SJCRH30 (cell line): Measurements from ENCODE around the gene LMF1. TPM values are rescaled to one million over a fixed set of nuclear protein-coding genes. Genes with fewer than 3 reads are reported as not detected.

Source experiments
- DNase-seq, 2 experiments: peaks; one replicate each; pipeline ENCODE4 v3.0.0-alpha.2; 2015 to 2020
- H3K27ac ChIP-seq: fragments of 250-450 bp; sonication (Bioruptor Pico); 2 replicates; pipeline ENCODE4 v1.5.1; 2020; ENCODE audit warnings: mild to moderate bottlenecking, moderate library complexity
- H3K27me3 ChIP-seq: fragments of 250-450 bp; sonication (Bioruptor Pico); 2 replicates; pipeline ENCODE4 v1.5.1; 2020; ENCODE audit warnings: mild to moderate bottlenecking, moderate library complexity
- H3K36me3 ChIP-seq: fragments of 250-450 bp; sonication (Bioruptor Pico); 2 replicates; pipeline ENCODE4 v1.5.1; 2020; ENCODE audit warnings: mild to moderate bottlenecking, moderate library complexity
- H3K4me1 ChIP-seq: fragments of 250-450 bp; sonication (Bioruptor Pico); 2 replicates; pipeline ENCODE4 v1.5.1; 2020; ENCODE audit warnings: mild to moderate bottlenecking, moderate library complexity
- H3K4me3 ChIP-seq: fragments of 250-450 bp; sonication (Bioruptor Pico); 2 replicates; pipeline ENCODE4 v1.5.1; 2020; ENCODE audit warnings: mild to moderate bottlenecking, moderate library complexity
- H3K9me3 ChIP-seq: fragments of 250-450 bp; sonication (Bioruptor Pico); replicated peaks from 2 replicates; pipeline ENCODE4 v1.5.1; 2020; ENCODE audit warnings: mild to moderate bottlenecking, moderate library complexity
- total RNA-seq: library from RNA; depleted of rRNA; stranded (reverse); fragments of >200 nt; shearing (Covaris generic); gene quantifications from 2 replicates; pipeline ENCODE4 v1.2.3, GENCODE V29; 2014

The LMF1 gene
- total RNA-seq, 1 experiment from 2014 or later: 2.3 TPM

- DNase-seq: no peak
Measured at GRCh38 chr16:931171-931570, 39.6 kb downstream of the LMF1 start.

GRCh38 chr16:930511-930910 lies 40.3 kb downstream of the LMF1 start:
- Histone ChIP-seq H3K36me3 (no peaks in the 10 kb centered on the region), H3K4me3 (no peak overlapping the region), H3K9me3 (no peaks in the 10 kb centered on the region), H3K27ac (no peak overlapping the region), H3K27me3 (no peaks in the 10 kb centered on the region), H3K4me1 (no peaks in the 10 kb centered on the region)
- no peak for DNase-seq

More at GRCh38 chr16:931171-931570, 39.6 kb downstream of the LMF1 start:
- no peaks in the 10 kb centered on the region for H3K27me3 ChIP-seq
- no peaks in the 10 kb centered on the region for H3K9me3 ChIP-seq
- H3K4me1 ChIP-seq: no peaks in the 10 kb centered on the region
- H3K36me3 ChIP-seq: no peaks in the 10 kb centered on the region
- H3K27ac ChIP-seq: no peak overlapping the region
- H3K4me3 ChIP-seq: no peak overlapping the region

- no peak for DNase-seq
Measured at GRCh38 chr16:930076-930475, 40.7 kb downstream of the LMF1 start.

GRCh38 chr16:929227-930073 lies 41.3 kb downstream of the LMF1 start:
- Histone ChIP-seq H3K4me1 (no peaks in the 10 kb centered on the region), H3K27me3 (no peaks in the 10 kb centered on the region), H3K36me3 (no peaks in the 10 kb centered on the region), H3K9me3 (no peaks in the 10 kb centered on the region), H3K27ac (no peak overlapping the region), H3K4me3 (no peak overlapping the region)
- DNase-seq: no peak

More at GRCh38 chr16:930076-930475, 40.7 kb downstream of the LMF1 start:
- Histone ChIP-seq H3K4me3 (no peak overlapping the region), H3K27ac (no peak overlapping the region), H3K36me3 (no peaks in the 10 kb centered on the region), H3K9me3 (no peaks in the 10 kb centered on the region), H3K4me1 (no peaks in the 10 kb centered on the region), H3K27me3 (no peaks in the 10 kb centered on the region)

GRCh38 chr16:928526-928925 lies 42.3 kb downstream of the LMF1 start:
- no peak overlapping the region for H3K4me3 ChIP-seq
- DNase-seq: no peak
- no peak overlapping the region for H3K27ac ChIP-seq
- H3K4me1 ChIP-seq: no peaks in the 10 kb centered on the region
- H3K9me3 ChIP-seq: no peaks in the 10 kb centered on the region
- H3K27me3 ChIP-seq: no peaks in the 10 kb centered on the region
- H3K36me3 ChIP-seq: no peaks in the 10 kb centered on the region

- H3K27me3 ChIP-seq: no peaks in the 10 kb centered on the region
- no peak for DNase-seq
- no peaks in the 10 kb centered on the region for H3K9me3 ChIP-seq
- no peak overlapping the region for H3K4me3 ChIP-seq
- H3K36me3 ChIP-seq: no peaks in the 10 kb centered on the region
- H3K27ac ChIP-seq: no peak overlapping the region
- no peaks in the 10 kb centered on the region for H3K4me1 ChIP-seq
Measured at GRCh38 chr16:927931-928330, 42.9 kb downstream of the LMF1 start.

GRCh38 chr16:927406-927805 lies 43.4 kb downstream of the LMF1 start:
- Histone ChIP-seq H3K27me3 (no peaks in the 10 kb centered on the region), H3K9me3 (no peaks in the 10 kb centered on the region), H3K36me3 (no peaks in the 10 kb centered on the region), H3K27ac (no peak overlapping the region), H3K4me1 (no peaks in the 10 kb centered on the region), H3K4me3 (no peak overlapping the region)
- DNase-seq: no peak

- Histone ChIP-seq H3K27ac (no peak overlapping the region), H3K27me3 (no peaks in the 10 kb centered on the region), H3K4me1 (no peaks in the 10 kb centered on the region), H3K9me3 (no peaks in the 10 kb centered on the region), H3K36me3 (no peaks in the 10 kb centered on the region), H3K4me3 (no peak overlapping the region)
- DNase-seq: no peak
Measured at GRCh38 chr16:926715-927114, 44.1 kb downstream of the LMF1 start.

- Histone ChIP-seq H3K27me3 (no peaks in the 10 kb centered on the region), H3K4me1 (peaks cover 8% of the 10 kb centered on the region; the same call in 1 of the 2 replicates), H3K27ac (no peak overlapping the region), H3K4me3 (no peak overlapping the region), H3K9me3 (no peaks in the 10 kb centered on the region), H3K36me3 (no peaks in the 10 kb centered on the region)
- DNase-seq: no peak
Measured at GRCh38 chr16:924806-925205, 46.0 kb downstream of the LMF1 start.

- Histone ChIP-seq H3K27ac (no peak overlapping the region), H3K4me3 (no peak overlapping the region), H3K4me1 (peaks cover 8% of the 10 kb centered on the region; the same call in 1 of the 2 replicates), H3K36me3 (no peaks in the 10 kb centered on the region), H3K27me3 (no peaks in the 10 kb centered on the region), H3K9me3 (no peaks in the 10 kb centered on the region)
- no peak for DNase-seq
Measured at GRCh38 chr16:924063-924462, 46.7 kb downstream of the LMF1 start.

- peaks cover 8% of the 10 kb centered on the region; the same call in 1 of the 2 replicates for H3K4me1 ChIP-seq
- no peak overlapping the region for H3K4me3 ChIP-seq
- H3K9me3 ChIP-seq: no peaks in the 10 kb centered on the region
- DNase-seq: no peak
- H3K36me3 ChIP-seq: no peaks in the 10 kb centered on the region
- H3K27me3 ChIP-seq: no peaks in the 10 kb centered on the region
- H3K27ac ChIP-seq: no peak overlapping the region
Measured at GRCh38 chr16:923184-923583, 47.6 kb downstream of the LMF1 start.

GRCh38 chr16:922051-922450 lies 48.7 kb downstream of the LMF1 start:
- Histone ChIP-seq H3K9me3 (no peaks in the 10 kb centered on the region), H3K36me3 (no peaks in the 10 kb centered on the region), H3K27me3 (no peaks in the 10 kb centered on the region), H3K4me3 (no peak overlapping the region), H3K4me1 (peaks cover 8% of the 10 kb centered on the region; the same call in 1 of the 2 replicates), H3K27ac (no peak overlapping the region)
- DNase-seq: no peak

- H3K27me3 ChIP-seq: no peaks in the 10 kb centered on the region
- no peak for DNase-seq
- no peaks in the 10 kb centered on the region for H3K36me3 ChIP-seq
- no peak overlapping the region for H3K4me3 ChIP-seq
- H3K4me1 ChIP-seq: peaks cover 8% of the 10 kb centered on the region; the same call in 1 of the 2 replicates
- no peak overlapping the region for H3K27ac ChIP-seq
- H3K9me3 ChIP-seq: no peaks in the 10 kb centered on the region
Measured at GRCh38 chr16:921321-921905, 49.4 kb downstream of the LMF1 start.

- no peak overlapping the region for H3K4me3 ChIP-seq
- peak; percentile 34 to 41 for DNase-seq
- no peaks in the 10 kb centered on the region for H3K9me3 ChIP-seq
- H3K36me3 ChIP-seq: no peaks in the 10 kb centered on the region
- H3K4me1 ChIP-seq: peaks cover 8% of the 10 kb centered on the region; the same call in 1 of the 2 replicates
- H3K27me3 ChIP-seq: no peaks in the 10 kb centered on the region
- peak overlapping the region; percentile 13; the same call in 1 of the 2 replicates for H3K27ac ChIP-seq
Measured at GRCh38 chr16:920717-921116, 50.1 kb downstream of the LMF1 start.

- Histone ChIP-seq H3K4me3 (no peak overlapping the region), H3K27me3 (no peaks in the 10 kb centered on the region), H3K27ac (peak overlapping the region; percentile 13; the same call in 1 of the 2 replicates), H3K9me3 (no peaks in the 10 kb centered on the region), H3K4me1 (peaks cover 8% of the 10 kb centered on the region; the same call in 1 of the 2 replicates), H3K36me3 (no peaks in the 10 kb centered on the region)
- peak in 1 of 2 experiments; percentile 18 for DNase-seq
Measured at GRCh38 chr16:920051-920681, 50.6 kb downstream of the LMF1 start.
